Measurements from ENCODE around the gene RHOC.

The RHOC gene

DNA sequence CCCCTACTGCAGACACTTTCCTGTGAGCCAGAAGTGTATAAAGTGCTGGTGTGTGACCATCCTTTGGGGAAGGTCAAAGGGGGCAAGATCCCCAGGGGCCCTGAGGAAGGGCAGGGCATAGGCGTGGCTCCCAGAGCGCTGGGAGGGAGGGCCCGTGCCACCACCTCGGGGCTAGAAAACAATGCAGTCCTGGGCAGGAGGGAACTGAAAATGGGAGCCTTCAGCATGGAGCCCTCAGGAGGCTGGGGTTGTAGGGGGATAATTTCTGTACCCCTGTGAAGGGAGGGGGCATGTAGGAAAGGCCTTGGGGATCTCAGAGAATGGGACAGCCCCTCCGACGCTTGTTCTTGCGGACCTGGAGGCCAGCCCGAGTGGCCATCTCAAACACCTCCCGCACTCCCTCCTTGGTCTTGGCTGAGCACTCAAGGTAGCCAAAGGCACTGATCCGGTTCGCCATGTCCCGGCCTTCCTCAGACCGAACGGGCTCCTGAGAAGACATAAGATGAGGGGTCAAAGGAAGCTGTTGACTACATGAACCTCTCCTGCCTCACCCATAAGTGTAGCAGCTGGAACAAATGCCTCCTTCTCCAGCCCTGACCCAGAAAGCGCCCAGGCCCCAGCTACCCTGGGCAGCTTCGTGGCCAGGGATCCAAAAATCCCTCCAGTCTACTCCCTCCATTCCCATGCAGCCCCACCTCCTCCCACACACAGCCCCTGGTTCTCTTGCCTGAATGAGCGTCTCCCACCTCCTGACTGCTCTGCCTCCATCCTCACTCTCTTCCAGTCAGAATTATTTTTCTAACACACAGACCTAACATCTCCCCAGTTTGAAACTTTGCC lies 5.5 kb downstream of the RHOC start:
- DNase-seq (ENCODE audit: low read depth) = no peak

- DNase-seq (ENCODE audit: low read depth) = peak; percentile 55
Measured at GRCh38 chr1:112700290-112701226, 6.4 kb downstream of the RHOC start.

GRCh38 chr1:112699425-112700144 lies 7.3 kb downstream of the RHOC start:
- DNase-seq (ENCODE audit: low read depth) = no peak

GRCh38 chr1:112698366-112699310 lies 8.3 kb downstream of the RHOC start:
- DNase-seq (ENCODE audit: low read depth) = no peak

GRCh38 chr1:112697781-112698201 lies 9.1 kb downstream of the RHOC start:
- DNase-seq (ENCODE audit: low read depth) = no peak

GRCh38 chr1:112696578-112697314 lies 10.2 kb downstream of the RHOC start:
- DNase-seq (ENCODE audit: low read depth) = no peak

GRCh38 chr1:112695276-112695675 lies 11.7 kb downstream of the RHOC start:
- DNase-seq (ENCODE audit: low read depth) = no peak

- no peak for DNase-seq (ENCODE audit: low read depth)
Measured at GRCh38 chr1:112694363-112694929, 12.5 kb downstream of the RHOC start.

DNA sequence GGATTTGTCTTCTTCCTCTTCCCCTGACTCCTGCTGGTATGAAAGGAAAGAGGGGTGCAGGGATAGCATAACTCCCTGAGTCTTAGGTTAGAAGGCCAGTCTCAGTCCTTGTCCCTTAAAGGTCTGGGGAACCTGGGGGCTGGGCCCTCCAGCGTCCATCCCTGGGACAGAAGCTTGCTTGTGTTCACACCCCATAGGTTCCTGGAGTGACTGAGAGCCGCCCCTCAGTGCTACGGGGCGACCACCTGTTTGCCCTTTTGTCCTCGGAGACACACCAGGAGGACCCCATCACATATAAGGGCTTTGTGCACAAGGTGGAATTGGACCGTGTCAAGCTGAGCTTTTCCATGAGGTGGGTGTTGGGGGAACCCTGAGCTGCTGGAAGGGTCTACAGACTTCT lies 13.1 kb downstream of the RHOC start:
- no peak for DNase-seq (ENCODE audit: low read depth)

- DNase-seq (ENCODE audit: low read depth) = no peak
Measured at GRCh38 chr1:112692681-112693080, 14.2 kb downstream of the RHOC start.

DNA sequence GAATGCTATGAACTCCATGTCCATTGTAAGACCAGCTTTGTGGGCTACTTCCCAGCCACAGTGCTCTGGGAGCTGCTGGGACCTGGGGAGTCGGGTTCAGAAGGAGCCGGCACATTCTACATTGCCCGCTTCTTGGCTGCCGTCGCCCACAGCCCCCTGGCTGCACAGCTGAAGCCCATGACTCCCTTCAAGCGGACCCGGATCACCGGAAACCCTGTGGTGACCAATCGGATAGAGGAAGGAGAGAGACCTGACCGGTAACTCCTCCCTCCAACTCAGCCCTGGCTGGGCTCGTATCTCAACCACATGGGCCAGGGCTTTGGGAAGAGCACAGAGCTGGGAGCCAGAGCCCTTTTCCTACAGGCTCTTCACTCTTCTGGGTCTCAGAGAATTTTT lies 17.1 kb downstream of the RHOC start:
- DNase-seq (ENCODE audit: low read depth) = no peak

DNA sequence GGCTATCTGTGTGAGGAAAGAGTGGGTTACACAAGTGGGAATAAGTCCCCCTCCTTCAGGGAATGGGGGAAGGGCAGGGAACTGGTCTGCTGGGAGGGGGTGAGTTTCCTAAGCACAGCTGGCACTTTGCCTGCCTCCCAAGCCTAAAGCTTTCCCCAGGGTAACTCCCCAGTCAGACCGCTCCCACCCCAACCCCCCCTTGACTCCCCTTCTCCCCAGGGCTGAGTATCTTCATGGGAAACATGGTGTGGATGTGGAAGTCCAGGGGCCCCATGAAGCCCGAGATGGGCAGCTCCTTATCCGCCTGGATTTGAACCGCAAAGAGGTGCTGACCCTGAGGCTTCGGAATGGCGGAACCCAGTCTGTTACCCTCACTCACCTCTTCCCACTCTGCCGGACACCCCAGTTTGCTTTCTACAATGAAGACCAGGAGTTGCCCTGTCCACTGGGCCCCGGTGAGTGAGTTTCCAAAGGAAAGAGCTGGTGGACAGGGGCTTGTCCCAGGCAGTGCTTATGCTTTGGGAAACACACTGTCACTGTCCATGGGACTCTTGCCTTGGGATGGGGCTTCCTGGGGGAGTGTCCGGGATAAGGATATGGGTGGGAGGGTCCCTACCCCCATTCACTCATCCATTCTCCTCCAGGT lies 17.6 kb downstream of the RHOC start:
- DNase-seq (ENCODE audit: low read depth) = no peak

- DNase-seq (ENCODE audit: low read depth) = no peak
Measured at GRCh38 chr1:112688781-112689193, 18.1 kb downstream of the RHOC start.

DNA sequence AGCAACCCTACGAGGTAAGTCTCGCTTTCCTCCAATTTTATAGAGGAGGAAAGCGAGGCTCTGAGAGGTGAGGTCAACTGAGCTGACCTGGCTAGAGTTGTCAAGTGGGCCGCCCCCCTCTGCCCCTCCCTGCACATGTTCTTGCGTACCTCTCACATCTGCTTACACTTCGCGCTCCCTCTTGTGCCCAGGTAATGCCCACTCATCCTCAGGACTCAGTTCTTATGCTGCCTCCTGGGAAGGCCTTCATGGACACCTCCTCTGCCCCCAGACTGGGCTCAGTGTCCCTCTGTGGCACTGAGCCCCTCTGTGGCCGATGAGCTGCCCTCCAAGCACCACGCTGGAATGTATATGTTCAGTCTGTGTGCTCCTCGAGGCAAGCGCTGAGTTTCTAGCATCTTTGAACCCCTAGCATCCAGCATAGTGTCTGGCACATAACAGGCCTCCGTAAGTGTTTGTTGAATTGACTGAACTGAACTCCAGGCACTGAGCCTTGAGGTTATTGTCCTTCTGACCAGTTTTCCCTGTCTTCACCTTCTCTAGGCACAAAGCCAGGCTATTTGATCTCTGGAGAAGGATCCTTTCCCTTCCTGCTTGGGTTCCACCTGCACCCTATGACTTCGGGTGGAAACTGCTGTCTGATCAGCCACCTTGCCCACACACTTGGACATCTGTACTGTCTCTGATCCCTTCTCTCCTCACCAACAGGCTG lies 19.0 kb downstream of the RHOC start:
- no peak for DNase-seq (ENCODE audit: low read depth)

DNA sequence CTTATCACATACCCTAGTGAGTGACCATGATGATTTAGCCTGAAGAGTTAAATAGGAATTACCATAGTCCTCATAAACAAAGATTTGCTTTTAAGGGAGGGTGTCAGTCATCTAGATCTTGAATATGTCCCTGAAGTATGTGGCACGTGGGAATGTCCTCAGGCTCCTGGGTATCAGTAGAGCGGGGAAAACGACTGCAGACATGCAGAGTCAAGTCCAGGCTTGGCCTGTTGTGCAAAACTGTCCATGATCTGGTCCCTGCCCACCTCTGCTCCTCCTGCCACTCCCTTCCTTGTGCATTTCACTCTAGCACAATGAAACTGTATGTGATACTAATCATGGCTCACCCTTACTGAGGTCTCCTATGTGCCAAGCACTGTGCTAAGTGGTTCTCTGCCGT lies 19.6 kb downstream of the RHOC start:
- no peak for DNase-seq (ENCODE audit: low read depth)

GRCh38 chr1:112686835-112687234 lies 20.1 kb downstream of the RHOC start:
- no peak for DNase-seq (ENCODE audit: low read depth)

DNA sequence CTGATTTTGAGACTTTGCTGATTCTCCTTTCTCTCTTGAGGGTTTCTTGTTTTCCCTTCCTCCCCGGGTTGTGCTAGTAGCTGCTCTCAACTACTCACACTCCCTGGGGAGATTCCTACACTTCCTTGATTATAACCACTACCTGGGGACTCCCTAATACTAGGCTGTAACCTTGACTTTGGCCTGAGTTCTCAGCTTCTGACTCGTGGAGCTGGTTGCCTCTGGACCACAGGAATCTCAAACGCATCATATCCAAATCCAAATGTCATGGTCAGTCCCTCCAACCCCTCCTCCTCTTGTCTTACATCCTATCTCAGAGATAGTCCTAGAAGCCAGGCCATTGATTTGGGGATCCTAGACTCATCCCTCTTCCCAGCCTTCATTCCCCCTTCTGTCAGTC lies 20.5 kb downstream of the RHOC start:
- no peak for DNase-seq (ENCODE audit: low read depth)

DNA sequence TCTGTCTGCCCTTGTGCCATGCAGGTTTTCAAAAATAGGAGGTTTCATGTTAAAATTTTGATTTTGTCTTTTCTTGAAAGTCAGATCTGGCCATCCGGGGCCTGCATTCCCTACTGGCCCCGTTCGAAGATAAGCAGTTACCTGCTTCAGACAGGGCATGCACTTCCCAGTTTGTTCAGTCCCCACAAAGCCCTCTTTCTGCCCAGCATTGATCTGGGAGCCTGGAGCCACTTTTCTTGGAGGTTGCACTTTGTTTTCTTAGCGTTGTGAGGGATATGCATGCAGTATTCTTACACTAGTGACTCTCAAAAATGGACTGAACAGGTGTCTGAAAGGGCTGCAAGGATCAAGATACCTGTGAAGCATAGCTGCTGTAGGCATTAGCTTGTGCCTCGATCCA lies 21.0 kb downstream of the RHOC start:
- no peak for DNase-seq (ENCODE audit: low read depth)

DNA sequence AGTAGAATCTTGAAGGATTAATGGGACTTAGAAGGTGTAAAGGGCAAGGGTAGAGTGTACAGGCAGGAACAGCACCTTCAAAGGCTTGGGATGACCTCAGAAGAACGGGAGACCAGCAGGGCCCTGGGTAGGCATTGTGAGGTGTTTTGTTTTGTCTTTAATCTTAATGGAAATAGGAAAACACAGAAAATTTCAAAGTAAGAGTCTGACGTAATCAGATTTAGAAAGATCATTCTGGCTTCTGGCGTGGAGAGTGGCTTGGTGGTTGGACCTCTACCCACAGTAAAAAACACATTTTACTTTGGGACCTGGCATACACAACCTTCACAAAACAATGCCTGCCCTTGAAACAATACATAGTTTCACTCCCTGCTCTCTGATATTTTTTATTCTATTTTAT lies 28.3 kb downstream of the RHOC start:
- no peak for DNase-seq (ENCODE audit: low read depth)

Data from stimulated activated CD8-positive, alpha-beta memory T cell treated with anti-CD3 and anti-CD28 coated beads, Interleukin-12 subunit alpha, Interleukin-12 subunit beta, amount 100 ng/mL, for 1 hour (primary cell).